Lower lobe of right lung (tissue), 2 donors: ENCODE measurements around the gene FRMD4A. TPM values are rescaled to one million over a fixed set of nuclear protein-coding genes. Genes with fewer than 3 reads are reported as not detected.

Experiments used
- ATAC-seq, 2 donors: fragments of 200-7000 bp; cut with Tn5 transposase; one replicate each; pipeline ENCODE4 v1.9.1; 2020 to 2022; ENCODE audit warnings: mild to moderate bottlenecking in 2 of 2, moderate library complexity in 2 of 2
- DNase-seq: peaks from one replicate; pipeline ENCODE4 v3.0.0-alpha.2; 2020
- H3K27ac ChIP-seq: fragments of 200-600 bp; one replicate; pipeline ENCODE4 v1.8.0; 2022
- H3K27me3 ChIP-seq: fragments of 200-600 bp; one replicate; pipeline ENCODE4 v1.8.0; 2022; ENCODE audit warnings: low read depth
- H3K36me3 ChIP-seq: fragments of 200-600 bp; one replicate; pipeline ENCODE4 v1.8.0; 2022; ENCODE audit warnings: mild to moderate bottlenecking
- H3K4me1 ChIP-seq: fragments of 200-600 bp; one replicate; pipeline ENCODE4 v1.8.0; 2022
- H3K4me3 ChIP-seq: fragments of 200-600 bp; one replicate; pipeline ENCODE4 v1.8.0; 2022; ENCODE audit warnings: mild to moderate bottlenecking
- H3K9me3 ChIP-seq: fragments of 200-600 bp; one replicate; pipeline ENCODE4 v1.8.0; 2022
- CTCF ChIP-seq: fragments of 200-600 bp; IDR thresholded peaks from one replicate; pipeline ENCODE4 v1.8.0; 2022; ENCODE audit warnings: antibody characterized with exemption, mild to moderate bottlenecking
- intact Hi-C: fragments of 100-400 bp; cut with DNase I; formaldehyde crosslinking; loops from one replicate; pipeline ENCODE4 v1.11.0; 2022
- total RNA-seq: library from RNA; stranded (reverse); fragmentation: NEBNext Ultra II Directional; extraction: Animal tissue kit (Norgen Biotek cat#: 25700); gene quantifications from one replicate; pipeline ENCODE4 v1.2.1, GENCODE V29; 2021
- donor health status: DM: no; HTN: yes; CAD: no; lungs with severe emphysema.

FRMD4A gene
- total RNA-seq, 1 donor from 2014 or later: 64.8 TPM

GRCh38 chr10:13792006-13792405 lies 538.7 kb downstream of the FRMD4A start:
- H3K36me3 ChIP-seq: peaks cover 14% of the 10 kb centered on the region
- no peak for TF ChIP-seq CTCF
- intact Hi-C loops: loop anchor here (10.0 kb wide), 1 partner anchor 303 kb away; no protein-coding TSS in a partner anchor
- H3K27ac ChIP-seq: no peak overlapping the region
- peaks cover 23% of the 10 kb centered on the region for H3K4me1 ChIP-seq
- H3K9me3 ChIP-seq: no peaks in the 10 kb centered on the region
- DNase-seq: no peak
- no peak overlapping the region for H3K4me3 ChIP-seq
- no peak for ATAC-seq
- H3K27me3 ChIP-seq: no peaks in the 10 kb centered on the region

- Histone ChIP-seq H3K27me3 (no peaks in the 10 kb centered on the region), H3K4me1 (peaks cover 28% of the 10 kb centered on the region), H3K36me3 (peaks cover 14% of the 10 kb centered on the region), H3K4me3 (no peak overlapping the region), H3K9me3 (no peaks in the 10 kb centered on the region), H3K27ac (no peak overlapping the region)
- ATAC-seq (no peak), DNase-seq (no peak)
- intact Hi-C loops: loop anchor here (10.0 kb wide), 1 partner anchor 303 kb away; no protein-coding TSS in a partner anchor
- no peak for TF ChIP-seq CTCF
These were observed 539.2 kb downstream of the FRMD4A start for GRCh38 chr10:13791483-13791882.

GRCh38 chr10:13790196-13790595 lies 540.5 kb downstream of the FRMD4A start:
- peaks cover 31% of the 10 kb centered on the region for H3K4me1 ChIP-seq
- H3K9me3 ChIP-seq: no peaks in the 10 kb centered on the region
- no peak overlapping the region for H3K4me3 ChIP-seq
- DNase-seq (no peak), ATAC-seq (no peak)
- H3K27me3 ChIP-seq: no peaks in the 10 kb centered on the region
- peaks cover 14% of the 10 kb centered on the region for H3K36me3 ChIP-seq
- no peak overlapping the region for H3K27ac ChIP-seq
- intact Hi-C loops: loop anchor here (10.0 kb wide), 1 partner anchor 305 kb away; no protein-coding TSS in a partner anchor
- TF ChIP-seq CTCF: no peak

DNA sequence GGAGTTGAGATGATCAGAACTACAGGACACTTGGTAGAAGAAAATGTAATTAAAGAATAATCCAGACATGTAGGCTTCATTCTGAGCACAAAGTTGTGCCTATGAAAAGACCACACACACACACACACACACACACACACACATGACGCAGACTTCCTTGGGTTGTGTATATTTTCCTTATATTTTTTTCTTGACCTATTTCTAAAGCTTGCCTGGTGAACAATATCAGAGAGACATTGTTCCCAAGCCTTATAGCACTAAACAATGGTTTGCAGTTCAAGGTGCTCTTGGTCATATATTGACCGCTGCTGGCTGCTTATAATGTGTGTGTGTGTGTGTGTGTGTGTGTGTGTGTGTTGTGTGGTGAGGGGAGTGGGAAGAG lies 541.3 kb downstream of the FRMD4A start:
- Histone ChIP-seq H3K4me1 (peaks cover 31% of the 10 kb centered on the region), H3K27me3 (no peaks in the 10 kb centered on the region), H3K9me3 (no peaks in the 10 kb centered on the region), H3K4me3 (no peak overlapping the region), H3K36me3 (peaks cover 14% of the 10 kb centered on the region), H3K27ac (no peak overlapping the region)
- no peak for ATAC-seq
- no peak for DNase-seq
- no peak for TF ChIP-seq CTCF
- intact Hi-C loops: no loop called here

- intact Hi-C loops: no loop called here
- peaks cover 14% of the 10 kb centered on the region for H3K36me3 ChIP-seq
- no peak for DNase-seq
- no peaks in the 10 kb centered on the region for H3K27me3 ChIP-seq
- H3K4me3 ChIP-seq: no peak overlapping the region
- H3K4me1 ChIP-seq: peaks cover 31% of the 10 kb centered on the region
- TF ChIP-seq CTCF: no peak
- ATAC-seq: peak in 1 of 2 donors; percentile 41
- no peaks in the 10 kb centered on the region for H3K9me3 ChIP-seq
- peak overlapping the region; percentile 41 for H3K27ac ChIP-seq
These were observed 541.8 kb downstream of the FRMD4A start for GRCh38 chr10:13788711-13789447.
